Smooth muscle cell (in vitro differentiated cells): ENCODE results near the gene PRR36. TPM values are rescaled to one million over a fixed set of nuclear protein-coding genes. Genes with fewer than 3 reads are reported as not detected.

Source experiments
- DNase-seq: peaks from one replicate; lab custom pipeline; 2025; ENCODE audit not compliant: unreplicated experiment; lab: John Stamatoyannopoulos, UW
- H2AFZ ChIP-seq: fragments of 200-600 bp; sonication (generic); 2 replicates; pipeline ENCODE4 v1.6.0; 2016; ENCODE audit warnings: antibody characterized with exemption, low read depth, mild to moderate bottlenecking
- H3F3A ChIP-seq: fragments of 200-600 bp; sonication (generic); 2 replicates; pipeline ENCODE4 v1.6.0; 2017; ENCODE audit warnings: antibody characterized with exemption, low read depth
- H3K27ac ChIP-seq: fragments of 200-600 bp; sonication (generic); 2 replicates; pipeline ENCODE4 v1.5.1; 2016; ENCODE audit warnings: low read depth, mild to moderate bottlenecking
- H3K27me3 ChIP-seq: fragments of 200-600 bp; sonication (generic); 2 replicates; pipeline ENCODE4 v1.6.1; 2016; ENCODE audit warnings: low read depth, mild to moderate bottlenecking
- H3K36me3 ChIP-seq: fragments of 200-600 bp; sonication (generic); 2 replicates; pipeline ENCODE4 v1.5.1; 2016; ENCODE audit warnings: low read depth
- H3K4me1 ChIP-seq: fragments of 200-600 bp; sonication (generic); 2 replicates; pipeline ENCODE4 v1.5.1; 2016; ENCODE audit warnings: low read depth
- H3K4me2 ChIP-seq: fragments of 200-600 bp; sonication (generic); 2 replicates; pipeline ENCODE4 v1.6.0; 2016; ENCODE audit warnings: mild to moderate bottlenecking
- H3K4me3 ChIP-seq: fragments of 200-600 bp; sonication (generic); 2 replicates; pipeline ENCODE4 v1.5.1; 2016; ENCODE audit warnings: mild to moderate bottlenecking
- H3K79me2 ChIP-seq: fragments of 200-600 bp; sonication (generic); 2 replicates; pipeline ENCODE4 v1.6.0; 2016; ENCODE audit warnings: low read depth, mild to moderate bottlenecking
- H3K9ac ChIP-seq: fragments of 200-600 bp; sonication (generic); 2 replicates; pipeline ENCODE4 v1.6.0; 2016; ENCODE audit warnings: low read depth
- H3K9me3 ChIP-seq: fragments of 200-600 bp; sonication (generic); replicated peaks from 2 replicates; pipeline ENCODE4 v1.5.1; 2016; ENCODE audit warnings: low read depth
- H4K20me1 ChIP-seq: fragments of 200-600 bp; sonication (generic); 2 replicates; pipeline ENCODE4 v1.6.0; 2016; ENCODE audit warnings: low read depth
- CTCF ChIP-seq: fragments of 200-600 bp; sonication (generic); IDR thresholded peaks from 2 replicates; pipeline ENCODE4 v1.5.1; 2017; ENCODE audit warnings: borderline replicate concordance, mild to moderate bottlenecking, antibody characterized with exemption; ENCODE audit not compliant: insufficient read depth, poor library complexity, severe bottlenecking
- WGBS: methylation state at CpG from one replicate; pipeline ENCODE4 v1.1.7; 2016; ENCODE audit warnings: low lambda C conversion rate; 5-methylcytosine and 5-hydroxymethylcytosine counted together
- polyA plus RNA-seq: library from polyadenylated mRNA; unstranded; fragments of >200 nt; fragmentation: Nextera tagmentation; extraction: Ambion mirVana; gene quantifications from 2 replicates; pipeline ENCODE4 v1.2.1, GENCODE V29; 2016
- total RNA-seq: library from RNA; depleted of rRNA; stranded (reverse); fragments of >200 nt; gene quantifications from 2 replicates; pipeline ENCODE4 v1.2.3, GENCODE V29; 2014

Gene PRR36
- total and polyA plus RNA-seq, 2 experiments from 2014 or later, result 0.13 to 0.57 TPM

GRCh38 chr19:7905859-7906258, 31.7 kb upstream of the PRR36 start:
- Histone ChIP-seq H3K27me3 (no peaks in the 10 kb centered on the region), H2AFZ (no peak overlapping the region), H3K9me3 (no peaks in the 10 kb centered on the region), H3K4me3 (no peak overlapping the region), H3K36me3 (no peaks in the 10 kb centered on the region), H3K79me2 (peaks cover 43% of the 10 kb centered on the region), H4K20me1 (peaks cover 65% of the 10 kb centered on the region), H3K27ac (no peak overlapping the region), H3K4me2 (no peak overlapping the region), H3F3A (no peaks in the 10 kb centered on the region), H3K4me1 (peaks cover 14% of the 10 kb centered on the region), H3K9ac (no peak overlapping the region)
- TF ChIP-seq CTCF, result no peak
- DNase-seq, result no peak
- WGBS, result 89% methylated on average over 10 of the region's 10 CpGs

GRCh38 chr19:7905268-7905667, 31.1 kb upstream of the PRR36 start:
- no peak overlapping the region for H3K9ac ChIP-seq
- WGBS, result 93% methylated on average over 10 of the region's 10 CpGs

GRCh38 chr19:7904074-7905020, 30.2 kb upstream of the PRR36 start:
- 33% methylated on average over 27 of the region's 68 CpGs for WGBS
- H3K79me2 ChIP-seq, result peaks cover 43% of the 10 kb centered on the region

More at GRCh38 chr19:7905268-7905667, 31.1 kb upstream of the PRR36 start:
- Histone ChIP-seq H3K4me3 (no peak overlapping the region), H3K4me2 (peak overlapping the region; percentile 99), H2AFZ (no peak overlapping the region), H3K79me2 (peaks cover 43% of the 10 kb centered on the region), H3K4me1 (peaks cover 14% of the 10 kb centered on the region), H3F3A (no peaks in the 10 kb centered on the region), H4K20me1 (peaks cover 62% of the 10 kb centered on the region), H3K9me3 (no peaks in the 10 kb centered on the region), H3K27me3 (no peaks in the 10 kb centered on the region), H3K36me3 (no peaks in the 10 kb centered on the region), H3K27ac (no peak overlapping the region)
- TF ChIP-seq CTCF, result no peak
- DNase-seq, result no peak

More at GRCh38 chr19:7904074-7905020, 30.2 kb upstream of the PRR36 start:
- Histone ChIP-seq H4K20me1 (peaks cover 53% of the 10 kb centered on the region), H3K4me2 (peak overlapping the region; percentile 99), H3K9me3 (no peaks in the 10 kb centered on the region), H2AFZ (no peak overlapping the region), H3K27me3 (no peaks in the 10 kb centered on the region), H3K36me3 (no peaks in the 10 kb centered on the region), H3K4me1 (peaks cover 14% of the 10 kb centered on the region), H3F3A (no peaks in the 10 kb centered on the region), H3K9ac (peak overlapping the region; percentile 90), H3K27ac (peak overlapping the region; percentile 33), H3K4me3 (peak overlapping the region; percentile 86)
- DNase-seq, result peak; percentile 74
- no peak for TF ChIP-seq CTCF
